ENCODE measurements around the gene ADAMTSL1.

GRCh38 chr9:18604767-18605730 lies 131.1 kb downstream of the ADAMTSL1 start:
- TF ChIP-seq CTCF (conservative IDR thresholded peaks at IDR 0.05; ENCODE audit: low read length) (no peak), EZH2phosphoT487 (IDR thresholded peaks at IDR 0.05; ENCODE audit: borderline replicate concordance, low read depth, low read length) (no peak)
